GM21825 (cell line): ENCODE data around the gene MBD4.

Source experiments
- ATAC-seq: cut with Tn5 transposase; IDR thresholded peaks from one replicate; pipeline ENCODE4 v1.9.1; 2021; ENCODE audit warnings: mild to moderate bottlenecking, moderate library complexity; ENCODE audit not compliant: unreplicated experiment

Gene MBD4

DNA sequence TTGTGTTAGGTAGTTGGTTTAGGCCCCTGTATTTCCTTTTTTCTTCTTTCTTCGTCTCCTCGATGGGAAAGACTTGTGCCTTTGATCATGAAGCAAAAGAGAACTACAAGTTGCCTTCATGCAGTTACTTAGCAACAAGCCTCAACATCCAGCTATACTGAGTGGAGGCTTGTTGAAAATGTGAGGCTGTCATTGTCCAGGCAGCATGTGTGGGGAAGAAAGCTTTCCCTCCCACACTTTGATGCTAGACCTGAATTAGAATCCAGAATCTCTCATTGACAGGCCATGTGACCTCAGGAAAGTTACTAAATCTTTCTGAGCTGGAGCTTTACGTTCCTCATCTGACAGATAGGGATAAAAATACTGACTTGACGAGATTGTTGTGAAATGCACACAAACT lies 24.0 kb upstream of the MBD4 start:
- ATAC-seq = no peak

DNA sequence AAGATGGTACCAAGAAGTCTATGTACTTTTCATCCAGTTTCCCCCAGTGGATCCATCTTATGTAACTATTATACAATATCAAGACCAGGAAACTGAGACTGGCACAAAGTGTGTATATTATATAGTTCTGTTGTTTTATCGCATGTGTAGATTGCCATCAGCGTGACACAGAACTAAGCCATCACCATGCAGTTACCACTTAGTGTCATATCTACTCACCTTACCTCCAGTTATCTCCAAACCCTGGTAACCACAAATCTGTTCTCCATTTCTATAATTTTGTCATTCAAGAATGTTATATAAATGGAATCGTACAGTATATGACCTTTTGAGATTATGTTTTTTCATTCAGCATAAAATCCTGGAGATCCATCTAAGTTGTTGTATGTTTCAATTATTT lies 23.3 kb upstream of the MBD4 start:
- ATAC-seq = no peak

DNA sequence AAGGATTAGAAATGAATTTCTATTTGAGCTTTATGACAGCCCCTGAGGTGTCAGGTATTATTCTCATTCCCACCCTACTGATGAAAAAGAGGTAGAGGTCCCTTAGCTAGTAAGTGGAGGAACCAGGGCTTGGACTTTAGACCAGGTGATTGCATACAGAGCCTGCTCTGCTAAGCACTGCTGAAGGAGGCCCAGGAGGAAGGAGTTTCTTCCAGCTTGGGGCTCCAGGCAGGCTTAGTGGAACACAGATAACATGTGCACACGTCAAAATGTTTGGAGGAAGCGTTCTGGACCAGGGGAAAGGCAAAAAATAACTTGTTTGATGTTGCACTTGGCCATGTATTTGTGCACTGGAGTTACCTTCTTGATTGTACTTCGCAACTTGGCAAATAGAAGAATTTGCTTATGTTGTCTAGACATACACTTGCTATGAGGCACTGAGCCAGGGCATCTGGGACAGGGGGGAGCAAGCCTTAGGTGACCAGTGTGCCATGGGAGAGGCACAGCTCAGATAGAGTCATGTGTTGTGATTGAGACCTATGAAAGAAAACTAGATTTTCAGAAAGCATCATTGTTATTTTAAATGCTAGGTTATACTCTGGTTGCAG lies 22.7 kb upstream of the MBD4 start:
- ATAC-seq = no peak

DNA sequence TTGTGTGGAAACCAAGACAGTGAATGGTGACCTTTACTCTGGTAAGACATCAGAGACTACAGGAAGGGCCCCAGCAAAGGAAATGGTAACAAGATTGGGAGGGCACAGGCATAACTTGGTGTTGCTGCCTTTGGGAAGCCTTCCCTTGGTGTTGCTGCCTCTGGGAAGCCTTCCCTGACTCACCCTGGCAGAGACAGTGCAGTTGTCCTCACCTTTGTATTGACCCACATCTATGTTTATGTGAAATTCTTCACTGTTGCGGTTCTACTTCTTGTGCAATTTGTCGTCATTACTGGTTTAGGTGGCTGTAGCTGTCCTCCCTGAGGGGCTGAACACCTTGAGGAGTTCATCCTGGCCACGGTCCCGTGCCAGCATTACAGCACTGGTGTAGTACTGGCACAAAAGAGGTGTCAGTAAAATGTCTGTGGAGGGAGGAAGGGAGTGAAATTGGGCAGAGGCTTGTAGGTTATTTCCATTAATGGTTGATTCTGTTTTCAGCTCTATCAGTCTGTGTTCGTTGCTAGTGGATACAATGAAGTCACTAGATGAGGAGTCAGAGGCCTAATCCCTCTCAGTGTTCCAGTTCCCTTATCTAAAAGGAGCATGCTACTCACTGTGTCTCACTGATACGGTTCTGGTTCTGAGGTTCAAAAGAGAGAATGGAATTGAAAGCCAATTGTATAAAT lies 21.9 kb upstream of the MBD4 start:
- no peak for ATAC-seq

DNA sequence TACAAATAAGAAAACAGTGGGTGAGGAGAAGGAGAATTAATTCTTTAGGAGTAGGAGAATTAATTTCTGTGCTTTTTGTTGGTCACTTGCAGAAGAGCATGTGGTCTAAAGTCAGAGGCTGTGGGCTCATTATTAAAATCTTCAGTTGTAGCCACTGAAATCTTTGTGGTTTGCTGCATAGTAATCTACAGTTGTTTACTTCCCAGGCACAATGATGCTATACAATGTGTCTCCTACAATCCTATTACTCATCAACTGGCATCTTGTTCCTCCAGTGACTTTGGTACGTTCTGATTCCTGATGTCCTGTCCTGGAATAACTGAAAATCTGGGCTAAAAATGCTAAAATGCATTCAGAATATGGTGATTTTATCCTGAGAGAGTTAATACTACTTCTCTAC lies 21.3 kb upstream of the MBD4 start:
- ATAC-seq = no peak

DNA sequence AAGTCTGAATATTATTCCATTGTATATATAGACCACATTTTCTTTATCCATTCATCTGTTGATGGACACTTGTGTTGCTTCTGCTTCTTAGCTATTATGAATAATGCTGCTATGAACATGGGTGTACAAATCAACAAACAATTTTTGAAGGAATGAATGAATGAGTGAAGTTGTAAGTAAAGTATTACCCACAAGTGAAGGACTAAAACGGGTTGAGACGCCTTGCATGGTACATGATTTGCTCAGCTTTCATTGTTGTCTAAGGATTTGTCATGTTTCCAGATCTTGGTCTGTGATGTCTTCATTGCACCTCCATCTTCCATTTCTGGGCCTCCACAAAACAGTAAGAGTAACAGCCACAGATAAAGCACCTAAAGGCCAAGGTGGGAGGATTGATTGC lies 20.8 kb upstream of the MBD4 start:
- ATAC-seq = no peak

DNA sequence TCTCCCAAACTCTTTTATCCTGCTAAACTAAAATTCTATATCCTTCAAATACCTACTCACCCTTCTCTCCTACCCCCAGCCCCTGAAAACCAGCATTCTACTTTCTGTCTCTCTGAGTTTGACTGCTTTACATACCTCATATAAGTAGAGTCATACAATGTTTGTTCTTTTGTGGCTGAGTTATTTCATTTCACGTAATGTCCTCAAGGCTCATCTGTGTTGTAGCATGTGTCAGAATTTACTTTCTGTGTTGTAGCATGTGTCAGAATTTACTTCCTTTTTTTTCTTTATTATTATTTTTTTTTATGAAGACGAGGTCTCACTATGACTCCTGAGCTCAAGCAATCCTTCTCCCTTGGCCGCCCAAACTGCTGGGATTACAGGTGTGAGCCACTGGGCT lies 20.4 kb upstream of the MBD4 start:
- no peak for ATAC-seq

DNA sequence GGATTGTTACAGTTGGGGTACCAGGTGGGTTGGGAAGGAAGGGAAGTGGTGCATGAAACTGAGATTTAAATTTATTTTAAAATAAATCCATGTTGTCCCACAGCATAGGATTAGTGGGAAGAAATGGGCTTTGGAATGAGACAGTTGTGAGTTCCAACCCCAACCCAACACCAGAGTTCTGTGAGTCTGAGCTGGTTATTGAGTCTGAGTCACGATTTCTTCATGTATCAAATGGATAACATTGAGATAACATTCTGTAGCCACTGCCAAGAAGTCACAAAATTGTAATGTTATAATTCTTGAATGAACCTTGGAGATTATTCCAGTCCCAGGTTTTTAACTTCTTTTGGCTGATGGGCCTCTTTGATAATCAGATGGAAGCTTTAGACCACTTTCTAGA lies 14.0 kb upstream of the MBD4 start:
- no peak for ATAC-seq

DNA sequence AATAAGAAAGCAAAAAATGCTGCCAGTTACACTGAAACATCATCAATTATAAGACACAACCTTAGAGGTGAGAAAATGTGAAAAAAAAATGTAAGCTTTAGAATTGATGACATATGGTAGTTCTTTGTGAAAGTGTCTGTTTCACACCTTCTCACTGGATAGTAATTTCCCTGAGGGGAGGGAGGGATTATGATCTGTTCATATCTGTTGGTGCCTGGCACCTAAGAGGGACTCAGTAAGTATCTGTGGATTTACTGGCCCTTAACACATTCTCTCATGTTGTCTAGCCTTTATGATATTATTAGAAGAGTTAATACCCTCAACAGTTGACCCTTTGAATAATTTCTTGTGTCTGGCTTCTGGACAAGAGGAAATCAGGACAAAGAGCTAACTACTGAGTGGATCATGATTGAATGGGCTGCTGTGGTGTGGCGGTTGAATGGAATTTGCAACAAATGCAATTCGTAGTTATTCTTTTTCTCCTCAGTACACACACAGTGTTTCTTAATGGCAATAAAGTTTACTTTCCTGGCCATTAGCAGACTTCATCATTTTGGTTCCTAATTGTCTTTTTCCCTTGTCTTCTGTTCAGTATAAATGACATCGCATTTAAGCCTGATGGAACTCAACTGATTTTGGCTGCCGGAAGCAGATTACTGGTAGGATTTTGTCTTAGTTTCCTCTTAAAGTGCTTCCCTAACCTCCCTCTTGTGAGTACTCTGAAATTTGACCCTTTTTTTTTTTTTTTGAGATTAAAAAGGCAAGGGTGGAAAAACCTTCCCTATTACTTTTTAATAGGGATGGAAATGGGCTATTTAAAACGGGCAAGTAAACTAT lies 9.7 kb upstream of the MBD4 start:
- no peak for ATAC-seq

DNA sequence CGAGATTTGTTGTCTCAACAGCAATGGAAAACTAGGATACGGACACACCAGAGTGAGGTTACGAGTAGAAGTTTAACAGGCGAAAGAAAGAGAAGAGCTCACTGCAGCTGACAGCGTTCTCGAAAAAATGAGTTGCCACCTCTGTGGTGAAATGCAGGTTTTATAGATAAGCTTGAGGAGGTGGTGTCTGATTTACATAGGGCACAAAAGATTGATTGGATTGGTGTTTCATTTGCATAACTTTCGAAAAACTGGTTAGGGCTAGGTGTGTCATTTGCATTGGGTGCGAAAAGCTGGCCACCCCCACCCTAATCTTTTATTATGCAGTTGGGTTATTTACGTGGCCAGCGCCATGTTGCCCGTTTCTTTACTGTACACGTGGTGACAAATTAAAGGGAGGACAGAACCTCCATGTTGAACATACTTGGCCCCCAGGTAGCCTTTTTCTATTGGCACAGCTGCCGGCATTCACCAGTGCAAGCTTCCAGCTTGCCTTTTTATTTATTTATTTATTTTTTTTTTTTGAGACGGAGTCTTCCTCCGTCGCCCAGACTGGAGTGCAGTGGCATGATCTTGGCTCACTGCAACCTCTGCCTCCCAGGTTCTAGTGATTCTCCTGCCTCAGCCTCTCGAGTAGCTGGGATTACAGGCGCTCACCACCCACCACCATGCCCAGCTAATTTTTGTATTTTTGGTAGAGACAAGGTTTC lies 8.6 kb upstream of the MBD4 start:
- ATAC-seq = no peak

DNA sequence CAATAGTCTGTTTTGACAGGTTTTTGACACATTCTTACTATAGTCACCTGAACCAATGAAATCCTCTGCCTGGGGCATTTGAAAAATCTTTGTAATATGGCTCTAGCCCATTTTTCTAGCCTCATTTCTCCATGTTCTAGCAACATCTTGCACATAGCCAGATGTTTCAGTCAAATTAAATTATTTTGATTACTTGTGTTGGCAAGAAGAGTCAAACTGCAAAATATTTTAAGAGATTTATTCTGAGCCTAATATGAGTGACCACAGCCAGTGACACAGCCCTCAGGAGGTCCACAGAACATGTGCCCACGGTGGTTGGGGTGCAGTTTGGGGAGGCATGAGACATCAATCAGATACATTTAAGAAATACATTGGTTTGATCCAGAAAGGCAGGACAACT lies 7.2 kb upstream of the MBD4 start:
- ATAC-seq = no peak

DNA sequence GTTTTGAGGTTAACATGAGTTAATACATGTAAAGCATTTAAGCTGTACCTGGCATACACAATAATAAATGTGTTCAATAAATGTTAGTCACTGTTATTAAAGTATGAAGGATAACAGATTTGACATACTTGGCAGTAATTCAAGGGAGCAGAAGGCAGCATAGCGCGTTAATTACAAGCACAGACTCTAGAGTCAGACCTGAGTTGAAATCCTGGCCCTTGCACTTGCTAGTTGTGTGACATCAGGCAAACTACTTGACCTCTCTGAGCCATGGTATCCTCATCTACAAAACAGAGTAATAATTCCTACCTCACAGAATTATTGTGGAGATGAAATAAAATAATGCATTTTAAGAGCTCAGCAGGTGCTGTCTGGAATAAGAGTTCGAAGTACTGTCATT lies 5.7 kb upstream of the MBD4 start:
- no peak for ATAC-seq

DNA sequence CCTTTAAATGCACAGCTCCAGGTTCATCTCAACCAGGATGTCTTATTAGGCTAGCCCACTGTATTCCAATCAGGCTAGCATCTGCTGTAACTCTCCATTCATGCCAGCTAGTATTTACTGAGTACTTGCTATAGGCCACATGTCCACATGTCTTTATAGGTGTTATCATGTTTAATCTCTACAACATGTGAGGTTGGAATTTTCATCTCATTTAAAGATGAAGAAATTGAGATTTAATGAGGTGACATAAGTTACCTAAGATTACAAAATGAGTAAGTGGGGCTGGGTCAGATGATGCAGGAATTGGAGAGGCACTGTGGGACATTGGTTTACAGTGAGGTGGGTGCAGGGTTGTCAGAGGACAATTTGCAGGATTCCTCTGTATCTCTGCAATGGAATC lies 3.2 kb upstream of the MBD4 start:
- no peak for ATAC-seq

DNA sequence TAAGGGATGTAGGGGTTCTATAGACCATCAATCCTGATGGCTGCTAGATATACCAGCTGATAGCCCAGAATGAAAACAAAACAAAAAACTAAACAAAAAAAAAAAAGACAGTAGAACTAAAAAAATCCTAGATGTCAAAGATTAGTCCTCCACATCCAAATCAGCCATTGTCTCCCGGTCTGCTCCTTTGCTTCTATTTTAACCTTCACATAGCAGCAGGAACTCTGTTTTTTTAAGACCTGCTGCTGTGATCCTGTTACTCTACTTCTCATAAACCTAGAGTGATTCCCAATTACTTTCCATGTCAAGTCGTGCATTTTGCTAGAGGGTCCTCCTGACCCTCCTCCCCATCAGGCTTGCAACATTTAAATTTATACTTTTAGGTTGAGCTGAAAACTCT lies 2.7 kb upstream of the MBD4 start:
- ATAC-seq = no peak

DNA sequence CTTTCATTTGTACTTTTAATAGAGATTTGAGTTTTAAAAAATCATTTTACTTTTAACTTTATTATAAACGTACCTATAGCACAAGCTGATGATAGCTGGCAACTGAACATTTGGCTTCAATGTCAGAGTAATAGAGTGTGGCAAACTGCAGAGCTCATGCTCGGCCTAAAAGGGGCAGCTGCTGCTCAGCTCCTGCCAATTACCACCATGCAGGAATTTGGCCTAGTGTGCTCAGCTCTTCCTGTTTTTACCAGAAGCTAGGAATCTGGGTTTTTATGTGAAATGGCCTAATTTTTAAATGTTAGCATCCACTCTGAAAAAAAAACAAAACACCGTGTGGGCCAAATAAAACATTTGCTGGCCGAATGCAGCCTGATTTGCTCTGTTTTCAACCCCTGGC lies 2.0 kb upstream of the MBD4 start:
- no peak for ATAC-seq

DNA sequence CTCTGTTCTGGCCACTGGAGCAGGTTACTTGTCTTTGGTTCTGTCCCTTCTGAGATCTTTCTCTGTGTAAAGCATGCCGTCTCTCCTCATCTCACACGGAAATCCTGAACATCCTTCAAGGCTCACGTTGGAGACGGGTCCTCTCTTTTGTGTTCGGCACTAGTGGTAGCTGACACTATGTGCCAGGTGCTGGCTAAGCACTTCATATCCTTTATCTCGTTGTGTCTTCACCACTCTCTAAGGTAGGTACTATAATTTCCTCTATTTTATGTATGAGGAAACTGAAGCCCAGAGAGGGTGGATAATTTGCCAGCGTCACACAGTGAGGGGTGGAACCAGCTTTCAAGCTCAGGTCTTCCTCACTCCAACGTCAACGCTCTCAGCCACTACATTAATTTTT lies 1.5 kb upstream of the MBD4 start:
- no peak for ATAC-seq

DNA sequence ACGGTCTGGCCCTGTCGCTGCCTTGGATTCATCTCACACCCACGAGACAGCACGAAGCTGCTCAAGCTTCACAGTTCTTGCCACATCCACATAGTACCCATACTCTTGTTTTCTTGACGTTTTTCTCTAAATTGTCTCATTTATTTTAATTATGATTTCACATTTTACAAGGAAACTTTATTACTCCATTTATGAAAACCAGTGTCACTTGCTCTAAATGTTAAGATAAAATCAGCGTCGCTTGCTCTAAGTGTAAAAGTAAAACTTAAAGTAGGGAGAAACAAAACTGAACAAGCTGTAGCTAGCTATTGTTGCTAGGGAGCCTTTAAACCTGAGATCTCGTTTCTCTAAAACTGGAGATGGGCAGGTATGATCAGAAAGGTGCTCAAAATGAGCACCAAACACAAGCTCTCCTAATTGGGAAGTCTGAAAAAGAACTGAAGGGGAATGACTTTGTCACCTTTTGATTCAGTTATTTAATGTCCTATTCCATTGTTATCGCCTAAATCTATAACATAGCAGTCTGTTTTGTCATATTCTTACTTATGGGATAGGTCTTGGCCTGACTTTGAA lies 956 bp upstream of the MBD4 start:
- no peak for ATAC-seq

DNA sequence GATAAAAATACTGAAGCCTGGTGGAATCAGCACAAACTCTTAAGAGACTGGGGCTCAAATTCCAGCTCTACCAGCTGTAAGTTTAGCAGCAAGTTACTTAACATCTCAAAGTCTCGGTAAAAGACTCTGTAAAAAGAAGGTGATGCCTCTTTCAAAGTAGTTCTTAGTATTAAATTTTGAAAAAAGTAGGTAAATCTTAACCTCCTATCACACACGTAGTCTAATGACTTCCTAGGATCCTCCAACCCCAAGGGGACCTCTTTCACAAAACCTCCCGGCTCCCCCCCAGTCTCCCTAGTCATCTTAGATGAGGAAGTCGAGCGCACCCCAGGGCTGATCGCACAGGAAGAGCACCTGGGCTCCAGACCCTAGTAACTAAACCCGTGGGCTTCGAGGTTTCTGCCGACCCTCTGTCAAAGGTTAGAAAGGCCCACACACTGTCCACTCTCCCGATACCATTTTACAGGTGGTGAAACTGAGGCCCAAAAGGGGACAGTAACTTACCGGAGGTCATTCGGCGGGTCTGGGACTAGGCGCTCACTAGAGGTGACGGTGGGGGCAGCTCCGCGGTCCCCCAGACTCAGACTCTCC lies 427 bp downstream of the MBD4 start:
- peak; percentile 16 for ATAC-seq

DNA sequence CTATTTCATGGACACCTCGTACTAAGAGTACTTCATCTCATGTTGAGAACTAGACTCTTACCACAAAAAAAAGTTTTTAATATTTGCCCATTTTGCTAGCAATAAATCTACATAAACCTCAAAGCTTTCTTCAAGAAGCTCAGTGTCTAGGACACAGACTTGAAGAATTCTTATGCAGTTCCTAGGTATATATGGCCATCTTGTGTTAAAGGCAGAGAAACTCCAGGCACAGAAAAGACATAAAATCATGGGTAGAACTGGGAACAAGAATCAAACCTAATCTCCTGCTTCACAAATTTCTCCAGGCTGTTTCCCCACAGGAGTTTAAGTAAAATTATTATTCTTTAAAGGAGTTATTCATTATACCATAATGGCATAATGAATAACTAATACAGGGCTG lies 4.4 kb downstream of the MBD4 start:
- no peak for ATAC-seq

DNA sequence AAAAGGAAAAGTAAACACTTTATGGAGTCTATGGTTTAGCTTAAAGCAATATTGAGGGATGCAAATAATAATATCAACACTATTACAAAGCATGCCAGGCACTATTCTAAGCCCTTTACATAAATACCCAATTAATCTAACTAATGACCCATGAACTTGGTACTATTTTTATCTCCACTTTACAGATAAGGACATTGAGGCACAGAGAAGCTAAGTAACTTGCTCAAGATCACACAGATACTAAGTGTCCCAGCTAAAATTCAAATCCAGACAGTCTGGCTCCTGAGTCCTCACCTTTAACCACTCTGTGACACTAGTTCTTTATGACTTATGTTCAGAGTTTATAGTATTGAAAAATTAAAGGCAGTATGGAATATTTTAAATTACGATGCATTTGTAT lies 5.6 kb downstream of the MBD4 start:
- no peak for ATAC-seq

DNA sequence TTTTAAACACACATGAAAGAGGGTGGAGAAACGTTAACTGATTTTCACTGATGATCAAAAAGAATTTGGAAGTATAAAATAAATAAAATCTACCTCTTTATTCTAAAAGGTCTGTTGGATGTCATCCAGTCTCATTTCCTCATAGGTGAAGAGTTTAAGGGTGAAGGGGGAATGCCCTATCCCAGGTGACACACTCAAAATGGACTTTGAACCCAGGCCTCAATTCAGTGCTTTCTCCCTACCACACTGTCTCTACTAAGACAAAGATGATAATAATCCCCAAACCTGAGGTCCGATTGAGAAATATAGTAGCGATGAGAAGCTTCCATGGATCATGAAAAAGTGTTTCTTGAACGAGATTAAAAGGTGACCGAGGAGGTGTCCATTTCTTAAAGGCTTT lies 6.2 kb downstream of the MBD4 start:
- ATAC-seq = no peak
